ENCODE data around the gene KSR2.

KSR2 gene

DNA sequence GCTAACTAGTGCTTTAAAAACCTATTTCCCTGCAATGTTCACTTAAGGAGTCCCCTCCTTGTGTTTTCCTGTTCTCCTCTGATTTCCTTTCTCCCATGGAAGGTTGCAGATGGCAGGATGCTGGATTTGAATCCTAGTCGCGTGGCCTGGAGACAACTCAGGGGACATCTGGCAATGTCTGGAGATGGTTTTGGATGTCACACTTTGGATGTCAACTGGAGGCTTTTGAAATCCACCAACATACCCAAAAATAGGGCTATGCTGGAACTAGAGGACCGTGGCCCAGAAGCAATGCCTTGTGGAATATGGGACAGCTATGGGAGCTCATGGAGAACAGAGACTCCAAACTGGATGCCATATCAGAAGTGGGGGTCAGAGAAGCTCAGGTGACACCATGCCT is 511.6 kb downstream of the KSR2 start:
- TF ChIP-seq, protein P1, sequence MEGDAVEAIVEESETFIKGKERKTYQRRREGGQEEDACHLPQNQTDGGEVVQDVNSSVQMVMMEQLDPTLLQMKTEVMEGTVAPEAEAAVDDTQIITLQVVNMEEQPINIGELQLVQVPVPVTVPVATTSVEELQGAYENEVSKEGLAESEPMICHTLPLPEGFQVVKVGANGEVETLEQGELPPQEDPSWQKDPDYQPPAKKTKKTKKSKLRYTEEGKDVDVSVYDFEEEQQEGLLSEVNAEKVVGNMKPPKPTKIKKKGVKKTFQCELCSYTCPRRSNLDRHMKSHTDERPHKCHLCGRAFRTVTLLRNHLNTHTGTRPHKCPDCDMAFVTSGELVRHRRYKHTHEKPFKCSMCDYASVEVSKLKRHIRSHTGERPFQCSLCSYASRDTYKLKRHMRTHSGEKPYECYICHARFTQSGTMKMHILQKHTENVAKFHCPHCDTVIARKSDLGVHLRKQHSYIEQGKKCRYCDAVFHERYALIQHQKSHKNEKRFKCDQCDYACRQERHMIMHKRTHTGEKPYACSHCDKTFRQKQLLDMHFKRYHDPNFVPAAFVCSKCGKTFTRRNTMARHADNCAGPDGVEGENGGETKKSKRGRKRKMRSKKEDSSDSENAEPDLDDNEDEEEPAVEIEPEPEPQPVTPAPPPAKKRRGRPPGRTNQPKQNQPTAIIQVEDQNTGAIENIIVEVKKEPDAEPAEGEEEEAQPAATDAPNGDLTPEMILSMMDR (IDR thresholded peaks at IDR 0.05; ENCODE audit: borderline replicate concordance, control extremely low read depth, extremely low read depth, insufficient read depth, missing control alignments): no peak
- in situ Hi-C loops (cut with MboI; ENCODE audit: low sequenced_read_pairs, unreplicated experiment): no loop called here
- no peak for DNase-seq (ENCODE audit: low spot score)

DNA sequence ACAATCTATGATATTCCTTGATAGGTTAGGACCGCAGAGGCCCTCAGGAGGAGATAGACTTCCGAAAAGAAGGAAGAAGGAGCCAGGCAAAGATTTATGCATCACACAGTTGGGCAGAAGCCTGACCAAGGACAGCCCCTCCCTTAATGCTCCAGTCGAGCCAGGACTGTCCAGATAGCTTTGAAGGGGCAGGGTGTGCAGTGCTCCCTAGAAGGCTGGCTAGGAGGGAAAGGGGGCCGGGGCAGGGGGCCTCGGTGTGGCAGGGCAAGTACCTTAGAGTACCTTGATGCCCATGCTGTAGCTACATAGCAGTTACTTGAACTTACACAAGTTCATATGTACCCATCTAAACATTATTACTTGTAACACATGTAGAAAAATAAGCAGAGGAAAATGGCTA is 512.7 kb downstream of the KSR2 start:
- in situ Hi-C loops (cut with MboI; ENCODE audit: low sequenced_read_pairs, unreplicated experiment): no loop called here
- TF ChIP-seq, protein P1 (IDR thresholded peaks at IDR 0.05; ENCODE audit: borderline replicate concordance, control extremely low read depth, extremely low read depth, insufficient read depth, missing control alignments): no peak
- DNase-seq (ENCODE audit: low spot score): no peak

DNA sequence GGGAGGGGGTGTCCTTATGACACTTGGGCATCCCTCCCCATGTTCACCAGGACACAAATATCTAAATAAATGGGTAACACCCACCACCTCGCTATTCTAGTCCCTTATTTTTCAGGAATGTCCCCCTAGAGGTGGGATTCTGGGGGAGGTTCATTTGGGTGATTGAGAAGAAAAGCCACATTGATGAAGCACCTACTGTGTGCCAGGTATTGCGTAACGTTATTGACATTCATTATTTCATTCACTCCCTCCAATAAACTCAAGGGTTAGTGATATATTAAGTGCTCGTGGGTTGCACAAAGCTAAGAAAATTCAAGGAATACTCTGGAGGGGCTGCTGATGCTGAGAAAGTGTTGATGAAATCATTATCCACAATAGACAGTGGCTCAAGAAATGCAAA is 514.8 kb downstream of the KSR2 start:
- TF ChIP-seq, protein P1 (IDR thresholded peaks at IDR 0.05; ENCODE audit: borderline replicate concordance, control extremely low read depth, extremely low read depth, insufficient read depth, missing control alignments): no peak
- DNase-seq (ENCODE audit: low spot score): no peak

DNA sequence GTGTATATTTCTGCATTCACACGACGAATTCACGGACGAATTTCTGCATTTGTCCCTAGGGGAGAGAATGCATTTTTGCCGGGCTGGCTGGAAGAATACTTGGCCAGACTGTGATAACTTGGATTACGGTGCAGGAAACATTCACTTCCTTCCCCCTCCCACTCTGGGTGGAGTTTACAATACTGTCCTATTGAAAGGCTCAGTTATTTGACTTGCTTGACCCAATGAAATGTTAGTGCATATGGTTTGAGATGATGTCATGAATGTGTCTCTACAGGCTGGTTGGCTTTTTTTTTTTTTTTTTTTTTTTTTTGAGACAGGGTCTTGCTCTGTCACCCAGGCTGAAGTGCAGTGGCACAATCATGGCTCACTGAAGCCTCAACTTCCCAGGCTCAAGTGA is 516.7 kb downstream of the KSR2 start:
- DNase-seq (ENCODE audit: low spot score): no peak
- in situ Hi-C loops (cut with MboI; ENCODE audit: low sequenced_read_pairs, unreplicated experiment): no loop called here
- TF ChIP-seq, protein P1 (IDR thresholded peaks at IDR 0.05; ENCODE audit: borderline replicate concordance, control extremely low read depth, extremely low read depth, insufficient read depth, missing control alignments): no peak

More for the DNA sequence above, 514.8 kb downstream of the KSR2 start:
- in situ Hi-C loops (cut with MboI; ENCODE audit: low sequenced_read_pairs, unreplicated experiment): no loop called here

DNA sequence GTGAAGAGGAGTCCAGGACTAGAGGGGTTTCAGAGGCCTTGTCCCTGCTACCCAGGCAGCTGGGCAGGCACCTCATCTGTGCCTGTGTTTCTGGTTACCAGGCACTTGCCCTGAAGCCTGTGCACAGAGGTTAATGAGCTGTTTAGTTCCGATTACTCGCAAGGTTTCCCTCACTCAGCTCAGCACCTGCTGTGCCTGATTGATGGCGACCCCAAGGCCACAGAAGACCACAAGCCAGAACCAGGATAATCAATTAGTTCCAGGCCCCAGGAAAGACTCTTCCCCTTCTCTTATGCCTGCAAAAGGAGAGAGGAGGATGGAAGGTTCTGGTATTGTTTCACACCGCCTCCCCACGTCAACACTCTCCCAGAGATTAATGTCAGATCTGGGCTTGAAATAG is 518.6 kb downstream of the KSR2 start:
- in situ Hi-C loops (cut with MboI; ENCODE audit: low sequenced_read_pairs, unreplicated experiment): no loop called here
- no peak for DNase-seq (ENCODE audit: low spot score)
- TF ChIP-seq, protein P1 (IDR thresholded peaks at IDR 0.05; ENCODE audit: borderline replicate concordance, control extremely low read depth, extremely low read depth, insufficient read depth, missing control alignments): no peak

DNA sequence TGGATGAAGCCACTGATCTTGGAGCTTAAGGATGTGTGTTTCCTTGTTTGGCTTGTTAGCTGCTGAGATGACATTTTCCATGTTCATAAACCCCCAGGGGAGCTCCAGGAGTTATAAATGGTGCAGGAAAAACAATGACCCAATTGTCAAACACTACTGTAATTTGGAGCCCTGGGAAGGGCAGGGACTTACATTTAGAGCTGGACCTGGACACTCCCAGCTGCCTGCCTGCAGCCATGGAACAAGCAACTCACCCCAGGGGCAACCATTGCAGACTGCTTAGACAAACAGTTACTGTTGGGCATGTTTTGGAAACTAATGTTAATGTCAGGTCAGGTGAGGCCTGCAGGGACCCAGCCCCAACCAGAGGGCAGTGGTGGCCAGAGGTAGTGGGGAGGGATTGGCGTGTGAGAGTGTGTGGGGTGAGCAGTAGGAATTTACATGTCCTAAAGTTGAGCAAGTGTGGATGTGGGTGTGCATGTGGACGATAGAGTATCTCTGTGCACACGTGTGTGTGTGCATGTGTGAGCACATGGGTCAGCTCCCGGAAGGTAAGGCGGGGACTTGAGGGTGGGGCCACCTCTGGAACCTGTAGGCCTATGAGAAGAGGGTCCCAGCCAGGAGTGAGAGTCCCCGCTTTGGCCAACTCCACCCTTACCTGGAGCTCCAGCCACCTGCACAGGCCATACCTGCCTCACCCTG is 521.0 kb downstream of the KSR2 start:
- no peak for DNase-seq (ENCODE audit: low spot score)

More for the DNA sequence above, 521.0 kb downstream of the KSR2 start:
- in situ Hi-C loops (cut with MboI; ENCODE audit: low sequenced_read_pairs, unreplicated experiment): no loop called here
- TF ChIP-seq, protein P1 (IDR thresholded peaks at IDR 0.05; ENCODE audit: borderline replicate concordance, control extremely low read depth, extremely low read depth, insufficient read depth, missing control alignments): no peak
